GM12874 (cell line): Measurements from ENCODE around the gene KLHL22.

Experiments
- CTCF ChIP-seq: IDR thresholded peaks from 2 replicates; pipeline ENCODE4 v1.5.1; 2011; ENCODE audit warnings: low read depth, mild to moderate bottlenecking, control low read depth, low read length, moderate library complexity; ENCODE audit not compliant: insufficient read depth

Gene KLHL22

DNA sequence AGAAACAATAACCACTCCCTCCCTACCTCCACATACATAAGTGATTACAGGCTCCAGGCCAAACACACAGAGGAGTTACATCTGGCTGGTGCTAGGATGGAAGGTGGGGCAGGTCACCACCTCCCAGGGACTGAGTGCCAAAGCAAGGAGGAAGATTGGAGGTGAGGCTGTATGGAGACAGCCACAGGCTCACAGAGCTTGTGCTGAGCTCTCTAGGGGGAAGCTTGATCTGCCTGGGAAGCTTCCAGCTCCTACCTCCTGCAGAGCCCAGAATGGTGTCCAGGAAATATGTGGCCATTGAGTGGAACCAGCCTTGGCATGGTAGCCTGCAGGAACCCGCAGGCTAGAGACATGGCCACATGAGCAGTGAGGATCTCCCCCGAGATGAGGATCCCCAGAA lies 8.2 kb upstream of the KLHL22 start:
- no peak for TF ChIP-seq CTCF

DNA sequence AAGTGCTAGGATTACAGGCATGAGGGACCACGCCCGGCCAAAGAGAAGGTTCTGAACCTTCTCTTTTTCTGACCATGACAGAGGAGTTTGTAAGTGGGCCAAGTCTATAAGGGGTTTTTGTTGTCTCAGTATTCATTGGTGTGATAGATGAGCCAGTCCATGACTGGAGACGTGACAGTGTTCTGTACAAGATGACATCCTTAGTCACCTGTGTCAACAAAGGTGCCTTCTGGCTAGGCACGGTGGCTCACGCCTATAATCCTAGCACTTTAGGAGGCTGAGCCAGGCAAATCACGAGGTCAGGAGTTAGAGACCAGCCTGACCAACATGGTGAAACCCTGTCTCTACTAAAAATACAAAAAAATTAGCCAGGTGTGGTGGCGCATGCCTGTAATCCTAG lies 4.2 kb upstream of the KLHL22 start:
- no peak for TF ChIP-seq CTCF

DNA sequence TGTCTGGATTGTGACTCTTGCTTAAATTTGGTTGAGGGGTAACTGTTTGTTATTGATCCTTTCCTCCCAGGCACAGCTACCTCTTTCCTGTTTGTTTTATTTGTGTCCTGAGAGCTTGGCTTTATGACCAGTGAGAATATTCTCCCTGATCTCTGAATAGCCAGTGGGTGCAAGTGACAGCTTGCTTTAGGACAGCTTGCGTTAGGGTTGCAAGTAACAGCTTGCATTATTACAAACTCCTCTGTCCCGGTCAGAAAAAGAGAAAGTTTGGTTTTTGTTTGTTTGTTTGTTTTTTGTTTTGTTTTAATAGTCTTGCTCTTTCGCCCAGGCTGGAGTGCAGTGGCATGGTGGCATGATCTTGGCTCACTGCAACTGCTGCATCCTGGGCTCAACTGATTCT lies 3.3 kb upstream of the KLHL22 start:
- TF ChIP-seq CTCF = no peak

DNA sequence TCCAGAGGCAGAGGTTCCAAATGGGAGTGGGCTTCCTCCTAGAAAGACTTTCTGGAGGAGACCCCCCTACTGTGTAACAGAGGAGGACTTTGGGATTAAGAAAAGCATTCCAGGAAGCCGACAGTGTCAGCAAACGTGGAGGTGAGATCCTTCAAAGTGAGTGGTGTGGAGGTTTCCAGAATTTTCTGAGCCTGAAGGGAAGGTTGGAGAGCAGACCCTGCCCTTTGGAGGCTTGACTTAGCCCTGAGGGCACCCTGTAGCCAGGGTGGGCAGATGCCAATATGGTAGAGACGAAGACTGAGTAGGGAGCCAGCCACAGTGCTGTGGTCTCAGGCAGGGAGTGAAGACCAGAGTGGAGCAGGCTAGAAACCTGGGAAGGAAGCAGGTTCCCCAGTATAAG lies 1.8 kb upstream of the KLHL22 start:
- TF ChIP-seq CTCF = no peak

DNA sequence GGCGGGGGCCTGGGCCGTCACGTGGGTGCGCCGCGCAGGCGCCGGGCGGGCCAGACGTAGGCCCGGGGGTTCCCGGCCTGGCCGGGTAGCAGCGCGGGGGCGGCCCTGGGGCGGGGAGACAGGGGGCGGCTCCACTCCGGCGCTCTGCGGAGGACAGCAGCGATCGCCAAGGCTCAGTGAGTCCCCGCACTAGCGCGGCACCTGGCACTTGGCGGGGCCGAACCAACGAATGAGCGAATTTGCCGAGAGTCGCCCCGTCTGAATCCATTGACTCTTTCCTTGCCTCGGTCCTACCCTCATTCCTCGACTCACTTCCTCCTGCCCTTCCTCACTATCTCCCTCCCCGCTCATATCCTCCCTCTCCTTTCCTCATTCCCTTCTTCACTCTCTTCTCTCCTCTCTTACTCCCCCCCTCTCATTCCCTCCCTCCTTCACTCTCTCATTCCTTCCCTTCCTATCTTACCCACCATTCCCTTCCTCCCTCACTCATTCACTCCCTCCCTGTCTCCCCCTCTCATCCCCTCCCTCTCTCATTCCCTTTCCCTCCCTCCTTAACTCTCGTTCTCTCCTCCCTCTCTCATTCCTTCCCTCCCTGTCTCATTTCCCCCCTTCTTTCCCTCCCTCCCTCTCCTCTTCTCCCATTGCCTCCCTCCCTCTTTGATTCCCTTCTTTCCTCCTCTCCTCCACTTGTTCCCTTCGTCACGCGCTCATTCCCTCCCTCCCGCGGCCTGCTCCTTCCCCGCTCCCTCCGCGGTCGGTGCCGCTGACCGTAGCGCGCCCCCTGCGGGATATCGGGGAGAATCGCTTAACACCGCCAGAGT lies 476 bp upstream of the KLHL22 start:
- peak; percentile 85 for TF ChIP-seq CTCF

GRCh38 chr22:20491346-20491745 lies 4.2 kb downstream of the KLHL22 start:
- TF ChIP-seq CTCF = no peak

DNA sequence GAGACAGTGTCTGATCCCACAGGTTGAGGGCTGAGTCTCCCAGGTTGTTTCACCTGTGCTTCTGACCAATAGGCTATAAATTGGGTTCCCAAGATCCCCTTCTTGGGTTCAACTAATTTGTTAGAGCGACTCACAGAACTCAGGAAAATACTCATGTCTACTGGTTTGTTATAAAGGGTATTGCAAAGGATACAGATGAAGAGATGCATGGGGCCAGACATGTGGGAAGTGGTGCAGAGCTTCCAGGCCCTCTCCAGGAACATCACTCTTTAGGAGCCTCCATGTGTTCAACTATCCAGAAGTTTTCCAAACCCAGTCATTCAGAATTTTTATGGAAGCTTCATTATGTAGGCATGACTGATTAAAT lies 4.7 kb downstream of the KLHL22 start:
- TF ChIP-seq CTCF = no peak
